H1 (cell line): ENCODE data around the gene NAGA. TPM values are rescaled to one million over a fixed set of nuclear protein-coding genes. Genes with fewer than 3 reads are reported as not detected.

Experiments
- ATF2 ChIP-seq: IDR thresholded peaks from 2 replicates; pipeline ENCODE4 v1.6.1; 2012; ENCODE audit warnings: low read length, inconsistent platforms
- BACH1 ChIP-seq: IDR thresholded peaks from 2 replicates; pipeline ENCODE4 v1.6.1; 2012; ENCODE audit warnings: low read length, improper control_type of control experiment
- KDM5A ChIP-seq: fragments of 200-600 bp; IDR thresholded peaks from 2 replicates; pipeline ENCODE4 v1.7.1; 2012; ENCODE audit warnings: mild to moderate bottlenecking, low read length, inconsistent platforms, mixed read lengths
- NANOG ChIP-seq: IDR thresholded peaks from 2 replicates; pipeline ENCODE4 v1.6.1; 2011; ENCODE audit warnings: low read length, low read depth, mild to moderate bottlenecking, inconsistent platforms; ENCODE audit not compliant: insufficient read depth, poor library complexity, severe bottlenecking
- polyA plus RNA-seq, 7 experiments: library from polyadenylated mRNA; depleted of rRNA in 3 of 7; stranded (reverse) in 5 of 7; unstranded in 2 of 7; fragments of >200 nt in 5 of 7; fragments of 200-250 nt in 2 of 7; gene quantifications; 1 replicate in 5 of 7; 2 replicates in 1 of 7; 4 replicates in 1 of 7; pipeline versions ENCODE4 v1.2.1 to v1.2.3, GENCODE V29; 2011 to 2013; ENCODE audit warnings: missing spikeins in 2 of 7, mixed read lengths in 2 of 7
- total RNA-seq: library from RNA; stranded (reverse); fragmentation: NEBNext Ultra II Directional; extraction: Animal tissue kit (Norgen Biotek cat#: 25700); gene quantifications from 2 replicates; pipeline ENCODE4 v1.2.1, GENCODE V29; 2021

NAGA gene
- total and polyA plus RNA-seq, 2 of the 8 experiments (the other 6 are each of a cell fraction or from before 2014, with no cell fraction given) = 14.8 to 30.7 TPM

GRCh38 chr22:42050641-42051180 is 19.9 kb downstream of the NAGA start (continued):
- TF ChIP-seq NANOG = no peak
- no peak for TF ChIP-seq BACH1
- no peak for TF ChIP-seq KDM5A
- no peak for TF ChIP-seq ATF2
- TF ChIP-seq, all 59 proteins: peak for 0
